Mesenchymal stem cell (in vitro differentiated cells and primary cell): Measurements from ENCODE around the gene AOAH.
A peak's percentile ranks its signal among the peaks of the same experiment; 100 is the strongest.

Experiments
- DNase-seq: peaks from one replicate; pipeline ENCODE4 v3.0.0-alpha.2; 2013
- H2AFZ ChIP-seq: one replicate; pipeline ENCODE4 v1.6.1; 2013; ENCODE audit warnings: low read depth, mild to moderate bottlenecking, control low read depth, inconsistent platforms, low read length, moderate library complexity
- H2AK5ac ChIP-seq: 2 replicates; pipeline ENCODE4 v1.6.1; 2013; ENCODE audit warnings: low read length, moderate library complexity, mild to moderate bottlenecking, inconsistent platforms; ENCODE audit not compliant: severe bottlenecking
- H2BK120ac ChIP-seq: one replicate; pipeline ENCODE4 v1.6.1; 2013; ENCODE audit warnings: low read depth, mild to moderate bottlenecking, inconsistent platforms, low read length, moderate library complexity
- H2BK12ac ChIP-seq, 2 experiments: one replicate each; pipeline ENCODE4 v1.6.1; 2013; ENCODE audit warnings: inconsistent platforms in 2 of 2, low read length in 2 of 2, mild to moderate bottlenecking in 2 of 2, moderate library complexity in 2 of 2, control low read depth in 1 of 2
- H2BK15ac ChIP-seq: one replicate; pipeline ENCODE4 v1.6.1; 2013; ENCODE audit warnings: mild to moderate bottlenecking, low read depth, inconsistent platforms; ENCODE audit not compliant: poor library complexity, severe bottlenecking
- H2BK5ac ChIP-seq: 2 replicates; pipeline ENCODE4 v1.6.1; 2013; ENCODE audit warnings: low read depth, mild to moderate bottlenecking, low read length, control low read depth, inconsistent platforms; ENCODE audit not compliant: poor library complexity, severe bottlenecking
- H3K14ac ChIP-seq, 2 experiments: one replicate each; pipeline ENCODE4 v1.6.1; 2013; ENCODE audit warnings: inconsistent platforms in 2 of 2, low read length in 2 of 2, control low read depth in 1 of 2, mild to moderate bottlenecking in 1 of 2, moderate library complexity in 1 of 2
- H3K18ac ChIP-seq, 2 experiments: one replicate each; pipeline ENCODE4 v1.6.1; 2013; ENCODE audit warnings: inconsistent platforms in 2 of 2, low read length in 2 of 2, control low read depth in 1 of 2, low read depth in 1 of 2, mild to moderate bottlenecking in 1 of 2
- H3K23ac ChIP-seq, 2 experiments: one replicate each; pipeline ENCODE4 v1.6.1; 2013; ENCODE audit warnings: inconsistent platforms in 2 of 2, low read length in 2 of 2, mild to moderate bottlenecking in 2 of 2, moderate library complexity in 2 of 2, control low read depth in 1 of 2
- H3K27ac ChIP-seq: 2 replicates; pipeline ENCODE4 v1.5.1; 2013; ENCODE audit warnings: mild to moderate bottlenecking, moderate library complexity, low read length, control low read depth, inconsistent platforms; ENCODE audit not compliant: poor library complexity, severe bottlenecking
- H3K27me3 ChIP-seq, 2 experiments: 2 replicates each; pipeline versions ENCODE4 v1.6.1 to v1.7.0; 2013; ENCODE audit warnings: low read length in 2 of 2, mild to moderate bottlenecking in 2 of 2, moderate library complexity in 2 of 2, control low read depth in 1 of 2, inconsistent platforms in 1 of 2; ENCODE audit not compliant: control insufficient read depth in 1 of 2, insufficient read depth in 1 of 2
- H3K36me3 ChIP-seq, 2 experiments: 2 replicates each; pipeline versions ENCODE4 v1.6.1 to v1.7.0; 2013; ENCODE audit warnings: low read length in 2 of 2, control low read depth in 1 of 2, inconsistent platforms in 1 of 2, low read depth in 1 of 2, mild to moderate bottlenecking in 1 of 2; ENCODE audit not compliant: insufficient read depth in 2 of 2, control insufficient read depth in 1 of 2
- H3K4ac ChIP-seq, 2 experiments: one replicate each; pipeline ENCODE4 v1.6.1; 2013; ENCODE audit warnings: inconsistent platforms in 2 of 2, low read length in 2 of 2, mild to moderate bottlenecking in 2 of 2, moderate library complexity in 2 of 2, control low read depth in 1 of 2, low read depth in 1 of 2
- H3K4me1 ChIP-seq: 2 replicates; pipeline ENCODE4 v1.6.1; 2013; ENCODE audit warnings: low read depth, low read length, control low read depth; ENCODE audit not compliant: control insufficient read depth, insufficient read depth
- H3K4me2 ChIP-seq: 2 replicates; pipeline ENCODE4 v1.6.1; 2013; ENCODE audit warnings: low read length, mild to moderate bottlenecking, inconsistent platforms; ENCODE audit not compliant: poor library complexity, severe bottlenecking
- H3K4me3 ChIP-seq, 2 experiments: 2 replicates each; pipeline versions ENCODE4 v1.5.1 to v1.7.0; 2013; ENCODE audit warnings: low read length in 2 of 2, mild to moderate bottlenecking in 2 of 2, control low read depth in 1 of 2, low read depth in 1 of 2; ENCODE audit not compliant: insufficient read depth in 1 of 2
- H3K79me1 ChIP-seq: replicated peaks from 2 replicates; pipeline ENCODE4 v1.6.1; 2013; ENCODE audit warnings: mild to moderate bottlenecking, control low read depth, low read length, inconsistent platforms; ENCODE audit not compliant: poor library complexity, severe bottlenecking
- H3K9ac ChIP-seq: 2 replicates; pipeline ENCODE4 v1.7.0; 2013; ENCODE audit warnings: mild to moderate bottlenecking, low read length, moderate library complexity
- H3K9me3 ChIP-seq: 2 replicates; pipeline ENCODE4 v1.7.0; 2013; ENCODE audit warnings: mild to moderate bottlenecking, low read length; ENCODE audit not compliant: control insufficient read depth
- H4K8ac ChIP-seq: one replicate; pipeline ENCODE4 v1.6.1; 2013; ENCODE audit warnings: inconsistent platforms, mild to moderate bottlenecking, low read length, moderate library complexity
- H4K91ac ChIP-seq: one replicate; pipeline ENCODE4 v1.6.1; 2013; ENCODE audit warnings: mild to moderate bottlenecking, low read length, inconsistent platforms
- WGBS: methylation state at CpG from one replicate; pipeline ENCODE4 v1.1.7; 2013; ENCODE audit warnings: mixed read lengths; 5-methylcytosine and 5-hydroxymethylcytosine counted together

AOAH gene

GRCh38 chr7:36671432-36671829, 52.9 kb downstream of the AOAH start:
- Histone ChIP-seq H3K18ac (no peak overlapping the region), H3K4ac (no peak overlapping the region), H3K4me1 (no peaks in the 10 kb centered on the region), H3K4me2 (no peak overlapping the region), H3K79me1 (no peaks in the 10 kb centered on the region), H2BK15ac (no peak overlapping the region), H3K14ac (no peak overlapping the region), H3K27ac (no peak overlapping the region), H2BK5ac (no peak overlapping the region), H3K4me3 (no peak overlapping the region), H2BK120ac (no peak overlapping the region), H3K9ac (no peak overlapping the region), H3K23ac (no peak overlapping the region), H3K9me3 (no peaks in the 10 kb centered on the region), H3K27me3 (peaks cover 0 to 6% of the 10 kb centered on the region in 2 experiments), H4K91ac (peak overlapping the region; percentile 85), H2AK5ac (no peak overlapping the region), H3K36me3 (no peaks in the 10 kb centered on the region), H4K8ac (no peak overlapping the region), H2AFZ (no peak overlapping the region), H2BK12ac (no peak overlapping the region)
- DNase-seq, result no peak
- 87% methylated on average over 6 of the region's 6 CpGs for WGBS

GRCh38 chr7:36670585-36671431, 53.5 kb downstream of the AOAH start:
- 87% methylated on average over 17 of the region's 17 CpGs for WGBS
- Histone ChIP-seq H2BK15ac (no peak overlapping the region), H3K4me2 (no peak overlapping the region), H2AFZ (no peak overlapping the region), H3K27me3 (peaks cover 0 to 6% of the 10 kb centered on the region in 2 experiments), H4K8ac (no peak overlapping the region), H4K91ac (no peak overlapping the region), H3K4me1 (no peaks in the 10 kb centered on the region), H3K36me3 (no peaks in the 10 kb centered on the region), H3K4ac (no peak overlapping the region), H2BK12ac (no peak overlapping the region), H3K4me3 (no peak overlapping the region), H3K27ac (no peak overlapping the region), H3K79me1 (no peaks in the 10 kb centered on the region), H2AK5ac (no peak overlapping the region), H3K23ac (no peak overlapping the region), H2BK5ac (no peak overlapping the region), H3K14ac (no peak overlapping the region), H3K18ac (no peak overlapping the region), H3K9ac (no peak overlapping the region), H3K9me3 (no peaks in the 10 kb centered on the region), H2BK120ac (no peak overlapping the region)
- DNase-seq, result peak; percentile 67

- Histone ChIP-seq H3K4me1 (no peaks in the 10 kb centered on the region), H4K8ac (no peak overlapping the region), H3K36me3 (no peaks in the 10 kb centered on the region), H3K27me3 (peaks cover 0 to 6% of the 10 kb centered on the region in 2 experiments), H3K14ac (no peak overlapping the region), H3K27ac (no peak overlapping the region), H2BK5ac (no peak overlapping the region), H2BK12ac (no peak overlapping the region), H3K9me3 (no peaks in the 10 kb centered on the region), H2AFZ (no peak overlapping the region), H2BK120ac (no peak overlapping the region), H3K23ac (no peak overlapping the region), H3K4ac (no peak overlapping the region), H3K4me2 (no peak overlapping the region), H4K91ac (no peak overlapping the region), H3K4me3 (no peak overlapping the region), H3K79me1 (no peaks in the 10 kb centered on the region), H3K9ac (no peak overlapping the region), H2BK15ac (no peak overlapping the region), H3K18ac (no peak overlapping the region), H2AK5ac (no peak overlapping the region)
- 100% methylated on average over 2 of the region's 3 CpGs for WGBS
- DNase-seq, result no peak
These were observed 55.5 kb downstream of the AOAH start for GRCh38 chr7:36668750-36669149.

- Histone ChIP-seq H3K79me1 (no peaks in the 10 kb centered on the region), H3K14ac (no peak overlapping the region), H3K4me1 (no peaks in the 10 kb centered on the region), H2BK120ac (no peak overlapping the region), H2BK5ac (no peak overlapping the region), H3K9me3 (no peaks in the 10 kb centered on the region), H4K8ac (no peak overlapping the region), H3K27me3 (peaks cover 0 to 6% of the 10 kb centered on the region in 2 experiments), H3K4me3 (no peak overlapping the region), H3K27ac (no peak overlapping the region), H3K9ac (no peak overlapping the region), H2BK12ac (no peak overlapping the region), H3K18ac (no peak overlapping the region), H3K23ac (no peak overlapping the region), H4K91ac (no peak overlapping the region), H2BK15ac (no peak overlapping the region), H3K36me3 (no peaks in the 10 kb centered on the region), H2AFZ (no peak overlapping the region), H3K4ac (no peak overlapping the region), H3K4me2 (no peak overlapping the region), H2AK5ac (no peak overlapping the region)
- 60% methylated on average over 2 of the region's 3 CpGs for WGBS
- no peak for DNase-seq
These were observed 56.2 kb downstream of the AOAH start for GRCh38 chr7:36668080-36668479.
